Measurements from ENCODE around the gene PILRB. TPM values are rescaled to one million over a fixed set of nuclear protein-coding genes. Genes with fewer than 3 reads are reported as not detected.

Gene PILRB

Small RNA genes within 50 kb of the gene (small RNA-seq; reads per million reads assigned to genes)
- gene RF00019, result not detected
